SH-SY5Y (cell line): ENCODE results near the gene PMPCB.

Experiments
- GATA2 ChIP-seq: IDR thresholded peaks from 2 replicates; pipeline ENCODE4 v1.6.1; 2011; ENCODE audit warnings: mild to moderate bottlenecking, low read depth, low read length
- GATA3 ChIP-seq: IDR thresholded peaks from 2 replicates; pipeline ENCODE4 v1.6.1; 2011; ENCODE audit warnings: low read depth, mild to moderate bottlenecking, low read length, moderate library complexity

DNA sequence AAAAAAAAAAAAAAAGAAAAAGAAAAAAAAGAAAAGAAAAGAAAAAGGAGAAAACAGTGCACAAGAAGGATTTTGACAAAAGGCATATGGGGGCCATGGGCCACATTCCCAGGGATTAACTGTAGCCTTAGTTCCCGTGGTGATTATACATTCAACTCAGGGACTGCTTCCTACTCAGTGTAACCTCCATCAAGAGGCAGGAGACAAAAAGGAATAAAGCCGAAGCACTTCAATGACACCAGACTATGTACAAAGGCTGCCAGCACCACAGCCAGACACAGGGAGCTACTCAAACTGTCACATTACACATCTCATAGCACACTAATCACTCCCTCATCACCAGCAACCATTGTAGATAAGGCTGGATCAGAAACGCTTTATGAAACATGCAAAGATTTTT lies 5.1 kb upstream of the PMPCB start:
- no peak for TF ChIP-seq GATA2
- no peak for TF ChIP-seq GATA3
